ENCODE data around the gene ADK. TPM values are rescaled to one million over a fixed set of nuclear protein-coding genes. Genes with fewer than 3 reads are reported as not detected.

The ADK gene
- polyA plus RNA-seq, 1 experiment, result 19.4 TPM

- no peak overlapping the region for H3K4me3 ChIP-seq (ENCODE audit: low read depth, low read length)
- H3K36me3 ChIP-seq (ENCODE audit: control insufficient read depth, insufficient read depth, low read length), result no peaks in the 10 kb centered on the region
- ChIA-PET POLR2A (interaction anchor here (0.7 kb wide), 1 partner anchor 464 kb away, joined by 6 read pairs; no protein-coding TSS in a partner anchor), CTCF (no interaction called here)
- H3K27me3 ChIP-seq (ENCODE audit: control insufficient read depth, insufficient read depth, low read length), result no peaks in the 10 kb centered on the region
- no peak for TF ChIP-seq CTCF (IDR thresholded peaks at IDR 0.05; ENCODE audit: insufficient read depth, low read depth, low read length)
- DNase-seq (ENCODE audit: low read depth), result no peak
Measured at GRCh38 chr10:74651565-74651964, 500.5 kb downstream of the ADK start.

GRCh38 chr10:74652664-74653063 lies 501.6 kb downstream of the ADK start:
- no peak for TF ChIP-seq CTCF (IDR thresholded peaks at IDR 0.05; ENCODE audit: insufficient read depth, low read depth, low read length)
- H3K36me3 ChIP-seq (ENCODE audit: control insufficient read depth, insufficient read depth, low read length), result no peaks in the 10 kb centered on the region
- no peak for DNase-seq (ENCODE audit: low read depth)
- no peaks in the 10 kb centered on the region for H3K27me3 ChIP-seq (ENCODE audit: control insufficient read depth, insufficient read depth, low read length)
- H3K4me3 ChIP-seq (ENCODE audit: low read depth, low read length), result no peak overlapping the region
- CTCF ChIA-PET, result interaction anchor here (1.6 kb wide), 1 partner anchor 9 kb away, joined by 5 read pairs; no protein-coding TSS in a partner anchor
- POLR2A ChIA-PET, result no interaction called here

GRCh38 chr10:74658511-74658910 lies 507.5 kb downstream of the ADK start:
- H3K36me3 ChIP-seq (ENCODE audit: control insufficient read depth, insufficient read depth, low read length), result no peaks in the 10 kb centered on the region
- CTCF ChIA-PET, result no interaction called here
- no peak for TF ChIP-seq CTCF (IDR thresholded peaks at IDR 0.05; ENCODE audit: insufficient read depth, low read depth, low read length)
- no peak overlapping the region for H3K4me3 ChIP-seq (ENCODE audit: low read depth, low read length)
- POLR2A ChIA-PET, result no interaction called here
- no peaks in the 10 kb centered on the region for H3K27me3 ChIP-seq (ENCODE audit: control insufficient read depth, insufficient read depth, low read length)
- DNase-seq (ENCODE audit: low read depth), result no peak

- DNase-seq (ENCODE audit: low read depth), result no peak
- Histone ChIP-seq H3K27me3 (ENCODE audit: control insufficient read depth, insufficient read depth, low read length) (no peaks in the 10 kb centered on the region), H3K4me3 (ENCODE audit: low read depth, low read length) (no peak overlapping the region), H3K36me3 (ENCODE audit: control insufficient read depth, insufficient read depth, low read length) (no peaks in the 10 kb centered on the region)
- ChIA-PET POLR2A (no interaction called here), CTCF (interaction anchor here (1.1 kb wide), 1 partner anchor 34 kb away, joined by 3 read pairs; no protein-coding TSS in a partner anchor)
- no peak for TF ChIP-seq CTCF (IDR thresholded peaks at IDR 0.05; ENCODE audit: insufficient read depth, low read depth, low read length)
Measured at GRCh38 chr10:74662635-74663034, 511.6 kb downstream of the ADK start.

- CTCF ChIA-PET, result no interaction called here
- Histone ChIP-seq H3K36me3 (ENCODE audit: control insufficient read depth, insufficient read depth, low read length) (peaks cover 4% of the 10 kb centered on the region), H3K4me3 (ENCODE audit: low read depth, low read length) (no peak overlapping the region), H3K27me3 (ENCODE audit: control insufficient read depth, insufficient read depth, low read length) (no peaks in the 10 kb centered on the region)
- peak; percentile 82 for DNase-seq (ENCODE audit: low read depth)
- TF ChIP-seq CTCF (IDR thresholded peaks at IDR 0.05; ENCODE audit: insufficient read depth, low read depth, low read length), result no peak
- POLR2A ChIA-PET, result interaction anchor here (0.6 kb wide), 1 partner anchor 221 kb away, joined by 5 read pairs; no protein-coding TSS in a partner anchor
Measured at GRCh38 chr10:74669210-74669609, 518.2 kb downstream of the ADK start.

All from BJ (cell line).